ACHN (cell line): ENCODE measurements around the gene CHST5.

Source experiments
- DNase-seq: peaks from one replicate; pipeline ENCODE4 v3.0.0-alpha.2; 2015
- in situ Hi-C: cut with HindIII; loops from 2 replicates; pipeline ENCODE4 v1.10.0; 2017; ENCODE audit warnings: low sequenced_read_pairs, low pct_ligation_motif_present, low pct_unique_long_range_greater_than_20kb

Gene CHST5

DNA sequence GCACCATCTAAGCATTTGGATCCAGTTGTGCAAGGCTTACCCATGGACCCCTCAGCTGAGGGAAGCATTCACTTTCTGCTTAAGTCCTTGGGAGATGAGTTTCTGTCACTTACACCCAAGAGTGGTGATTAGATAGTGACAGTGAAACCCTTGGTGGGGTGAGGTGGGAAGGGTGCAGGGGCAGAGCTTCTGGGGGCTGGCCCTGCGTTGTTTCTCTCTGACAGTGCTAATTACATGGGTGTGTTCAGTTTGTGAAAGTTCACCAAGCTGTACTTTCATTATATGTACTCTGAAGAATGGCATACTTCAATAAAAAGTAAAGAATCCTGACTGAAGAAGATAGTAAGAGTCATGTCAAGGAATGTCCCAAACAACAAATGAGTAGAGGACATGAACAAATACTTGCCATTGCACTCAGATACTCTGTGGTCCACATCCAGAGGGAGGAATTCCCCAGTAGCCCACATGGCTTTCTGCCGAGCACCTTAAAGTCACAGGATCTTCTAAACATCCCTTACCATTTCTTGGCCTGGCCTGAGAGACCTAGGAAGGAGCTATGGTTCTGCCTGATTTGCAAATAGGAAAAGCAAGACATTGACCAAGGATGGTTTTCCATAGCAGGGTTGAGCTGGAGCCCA lies 49.1 kb downstream of the CHST5 start:
- DNase-seq: no peak
- in situ Hi-C loops: no loop called here

DNA sequence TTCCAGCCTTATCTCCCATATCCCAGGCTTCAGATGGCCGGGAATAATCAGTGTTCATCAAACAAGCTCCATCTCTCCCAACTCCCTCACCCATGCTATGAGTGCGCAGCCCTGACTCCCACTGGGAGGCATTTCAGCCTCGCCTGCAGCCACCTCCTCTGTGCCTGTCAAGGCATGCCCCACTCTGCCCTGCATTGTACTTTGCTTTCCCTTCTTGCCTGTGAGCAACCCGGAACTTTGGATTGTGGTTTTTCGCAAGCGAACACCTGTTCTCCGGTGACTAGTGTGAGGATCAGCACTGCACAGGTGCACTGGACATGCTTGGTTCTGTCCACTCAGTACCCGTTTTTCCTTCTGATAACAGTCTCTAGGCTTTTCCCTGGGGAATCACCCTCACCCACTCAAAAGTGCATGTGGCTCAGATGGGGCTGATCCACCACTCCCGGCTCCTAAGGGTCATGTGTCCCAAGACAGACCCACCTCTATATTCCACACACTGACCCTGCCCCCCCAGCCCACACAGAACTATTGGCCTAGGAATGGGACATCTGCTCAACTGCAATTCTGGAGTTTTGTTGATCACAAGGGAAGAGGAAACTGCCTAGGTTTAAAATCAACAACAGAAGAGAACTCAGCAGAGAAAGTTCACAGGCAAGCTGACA lies 49.8 kb downstream of the CHST5 start:
- no peak for DNase-seq
- in situ Hi-C loops: no loop called here

DNA sequence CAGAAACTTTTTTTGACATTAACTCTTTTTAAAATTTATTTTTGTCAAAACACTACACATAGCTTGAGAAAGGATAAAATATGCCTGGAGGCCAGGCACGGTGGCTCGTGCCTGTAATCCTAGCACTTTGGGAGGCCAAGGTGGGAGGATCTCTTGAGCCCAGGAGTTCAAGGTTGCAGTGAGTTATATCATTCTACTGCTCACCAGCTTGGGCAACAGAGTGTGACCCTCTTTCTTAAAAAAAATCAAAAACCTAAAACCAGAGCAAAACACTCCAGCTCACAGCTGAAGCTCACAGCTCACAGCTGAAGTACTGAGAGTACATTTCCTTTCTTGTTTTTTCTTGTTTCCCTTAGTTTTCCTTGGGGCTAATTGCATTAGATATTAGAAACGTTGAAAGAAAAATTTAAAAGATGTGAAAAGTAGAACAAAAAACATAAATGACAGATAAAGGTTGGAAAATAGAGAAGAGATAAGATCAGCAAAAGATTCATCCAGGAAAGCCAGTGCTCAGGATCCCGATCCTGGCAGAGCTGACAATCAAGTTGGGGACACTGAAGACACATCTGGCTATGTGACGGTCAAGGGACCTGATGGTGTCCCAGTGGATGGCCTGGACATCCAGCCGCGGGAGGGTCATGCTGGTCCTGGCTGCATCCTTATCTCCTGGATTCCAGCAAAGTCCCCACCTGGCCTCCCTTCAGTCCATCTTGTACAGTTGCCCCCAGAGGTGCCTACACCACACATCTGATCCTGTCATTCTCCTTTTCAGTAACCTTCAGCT lies 50.5 kb downstream of the CHST5 start:
- DNase-seq: no peak
- in situ Hi-C loops: no loop called here

DNA sequence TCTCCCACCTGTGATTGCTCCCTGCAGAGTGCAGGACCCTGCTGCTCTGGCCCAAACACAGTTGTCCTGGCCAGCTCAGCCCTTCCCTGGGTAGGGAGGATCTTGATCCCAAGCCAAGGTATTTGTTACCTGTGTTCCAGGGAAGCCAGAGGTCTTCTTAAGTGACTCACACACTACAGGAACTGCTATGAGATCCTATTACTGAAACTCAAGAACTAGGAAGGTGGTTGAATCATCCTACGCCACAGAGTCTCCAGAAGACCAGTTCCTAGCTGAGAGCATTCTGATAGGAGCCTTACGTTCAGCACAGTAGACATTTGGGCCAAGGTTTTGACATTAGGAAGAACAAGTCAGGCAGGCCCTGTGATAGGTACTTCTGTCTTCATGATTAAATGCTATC lies 52.7 kb downstream of the CHST5 start:
- in situ Hi-C loops: no loop called here
- no peak for DNase-seq

- in situ Hi-C loops: no loop called here
- no peak for DNase-seq
Observed at GRCh38 chr16:75482434-75483205, 53.3 kb downstream of the CHST5 start.

- DNase-seq: no peak
- in situ Hi-C loops: no loop called here
Observed at GRCh38 chr16:75481475-75481874, 54.4 kb downstream of the CHST5 start.

- no peak for DNase-seq
- in situ Hi-C loops: no loop called here
Observed at GRCh38 chr16:75479421-75479990, 56.4 kb downstream of the CHST5 start.
